HG03103 (cell line): ENCODE data around the gene ACTR5.
"Not testable (repeated sequence)": the region's sequence is repeated elsewhere in the genome, so short reads cannot be mapped to it uniquely, and the experiment has no call there.

ENCODE experiments used
- ATAC-seq: cut with Tn5 transposase; IDR thresholded peaks from one replicate; pipeline ENCODE4 v1.9.1; 2021; ENCODE audit warnings: low read depth; ENCODE audit not compliant: unreplicated experiment

ACTR5 gene

GRCh38 chr20:38764567-38765318 lies 16.5 kb downstream of the ACTR5 start:
- ATAC-seq: no peak

- no peak for ATAC-seq
These were observed 17.8 kb downstream of the ACTR5 start for GRCh38 chr20:38766071-38766470.

GRCh38 chr20:38769376-38770295 lies 21.4 kb downstream of the ACTR5 start:
- no peak for ATAC-seq

- ATAC-seq: no peak
These were observed 22.3 kb downstream of the ACTR5 start for GRCh38 chr20:38770546-38770945.

GRCh38 chr20:38770970-38771369 lies 22.7 kb downstream of the ACTR5 start:
- no peak for ATAC-seq

- ATAC-seq: no peak
These were observed 23.4 kb downstream of the ACTR5 start for GRCh38 chr20:38771621-38772020.

- ATAC-seq: no peak
These were observed 25.9 kb downstream of the ACTR5 start for GRCh38 chr20:38774167-38774566.

- ATAC-seq: no peak
These were observed 28.1 kb downstream of the ACTR5 start for GRCh38 chr20:38776363-38776762.

GRCh38 chr20:38779247-38780097 lies 31.2 kb downstream of the ACTR5 start:
- no peak for ATAC-seq

- ATAC-seq: no peak
These were observed 34.0 kb downstream of the ACTR5 start for GRCh38 chr20:38782275-38782674.

GRCh38 chr20:38787870-38788269 lies 39.6 kb downstream of the ACTR5 start:
- no peak for ATAC-seq

- ATAC-seq: no peak
These were observed 41.4 kb downstream of the ACTR5 start for GRCh38 chr20:38789503-38790199.

- no peak for ATAC-seq
These were observed 42.2 kb downstream of the ACTR5 start for GRCh38 chr20:38790200-38791053.

GRCh38 chr20:38791291-38791690 lies 43.0 kb downstream of the ACTR5 start:
- ATAC-seq: no peak

GRCh38 chr20:38791940-38792339 lies 43.7 kb downstream of the ACTR5 start:
- ATAC-seq: no peak

- ATAC-seq: not testable (repeated sequence)
These were observed 45.8 kb downstream of the ACTR5 start for GRCh38 chr20:38794057-38794456.

GRCh38 chr20:38798266-38798665 lies 50.0 kb downstream of the ACTR5 start:
- no peak for ATAC-seq

- no peak for ATAC-seq
These were observed 50.9 kb downstream of the ACTR5 start for GRCh38 chr20:38799203-38799602.

GRCh38 chr20:38800882-38801281 lies 52.6 kb downstream of the ACTR5 start:
- ATAC-seq: no peak
